Lower leg skin (tissue), 3 donors: ENCODE measurements around the gene KCNQ4.

Experiments
- POLR2A ChIP-seq, 2 donors: fragments of 450-650 bp; IDR thresholded peaks; one replicate each; pipeline ENCODE4 v1.6.1; 2016 to 2017; ENCODE audit warnings: antibody characterized with exemption in 2 of 2, mild to moderate bottlenecking in 1 of 2, moderate library complexity in 1 of 2
- TF ChIP-seq, protein P1 (sequence below), 3 donors: fragments of 450-650 bp; IDR thresholded peaks; one replicate each; pipeline ENCODE4 v1.5.1; 2016; ENCODE audit warnings: antibody characterized with exemption in 3 of 3, mild to moderate bottlenecking in 3 of 3, moderate library complexity in 2 of 3

DNA sequence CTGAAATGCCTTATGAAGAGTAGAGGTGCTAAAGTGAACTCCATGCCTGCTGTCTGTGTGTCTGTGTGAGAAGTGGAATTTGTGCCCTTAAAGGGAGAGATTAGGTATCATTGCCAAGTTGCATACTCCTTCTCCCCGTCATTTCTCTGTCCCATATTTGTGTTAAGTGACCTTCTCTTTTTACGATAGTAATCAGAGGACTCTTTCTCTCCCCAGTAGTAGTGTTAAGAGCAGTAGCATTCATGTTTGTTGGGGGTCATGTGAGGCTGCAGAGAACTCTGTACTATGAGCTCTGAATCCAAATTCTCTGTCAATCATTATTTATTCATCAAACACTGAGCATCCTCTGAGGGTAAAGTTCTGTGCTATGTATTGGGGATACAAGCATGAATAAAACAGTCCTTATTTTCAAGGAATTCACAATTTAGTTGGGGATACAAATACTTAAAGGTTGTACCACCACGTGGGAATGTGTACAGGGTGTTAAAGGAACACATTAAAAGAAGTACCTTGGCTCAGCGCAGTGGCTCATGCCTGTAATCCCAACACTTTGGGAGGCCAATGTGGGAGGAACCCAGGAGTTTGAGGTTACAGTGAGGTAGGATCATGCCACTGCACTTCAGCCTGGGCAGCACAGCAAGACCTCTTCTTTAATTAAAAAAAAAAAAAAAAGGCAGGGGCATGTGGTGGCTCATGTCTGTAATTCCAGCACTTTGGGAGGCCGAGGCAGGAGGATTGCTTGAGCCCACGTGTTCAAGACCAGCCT lies 24.8 kb upstream of the KCNQ4 start:
- TF ChIP-seq, protein P1, sequence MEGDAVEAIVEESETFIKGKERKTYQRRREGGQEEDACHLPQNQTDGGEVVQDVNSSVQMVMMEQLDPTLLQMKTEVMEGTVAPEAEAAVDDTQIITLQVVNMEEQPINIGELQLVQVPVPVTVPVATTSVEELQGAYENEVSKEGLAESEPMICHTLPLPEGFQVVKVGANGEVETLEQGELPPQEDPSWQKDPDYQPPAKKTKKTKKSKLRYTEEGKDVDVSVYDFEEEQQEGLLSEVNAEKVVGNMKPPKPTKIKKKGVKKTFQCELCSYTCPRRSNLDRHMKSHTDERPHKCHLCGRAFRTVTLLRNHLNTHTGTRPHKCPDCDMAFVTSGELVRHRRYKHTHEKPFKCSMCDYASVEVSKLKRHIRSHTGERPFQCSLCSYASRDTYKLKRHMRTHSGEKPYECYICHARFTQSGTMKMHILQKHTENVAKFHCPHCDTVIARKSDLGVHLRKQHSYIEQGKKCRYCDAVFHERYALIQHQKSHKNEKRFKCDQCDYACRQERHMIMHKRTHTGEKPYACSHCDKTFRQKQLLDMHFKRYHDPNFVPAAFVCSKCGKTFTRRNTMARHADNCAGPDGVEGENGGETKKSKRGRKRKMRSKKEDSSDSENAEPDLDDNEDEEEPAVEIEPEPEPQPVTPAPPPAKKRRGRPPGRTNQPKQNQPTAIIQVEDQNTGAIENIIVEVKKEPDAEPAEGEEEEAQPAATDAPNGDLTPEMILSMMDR (IDR thresholded peaks at IDR 0.05): no peak
- TF ChIP-seq POLR2A (IDR thresholded peaks at IDR 0.05): no peak
